Measurements from ENCODE around the gene WDPCP.
"Not testable (repeated sequence)": the region's sequence is repeated elsewhere in the genome, so short reads cannot be mapped to it uniquely, and the experiment has no call there.

Gene WDPCP

GRCh38 chr2:63537306-63537705, 51.0 kb downstream of the WDPCP start:
- DNase-seq: no peak

GRCh38 chr2:63530704-63531279, 57.5 kb downstream of the WDPCP start:
- no peak for DNase-seq

- DNase-seq: no peak
Observed at GRCh38 chr2:63525905-63526304, 62.4 kb downstream of the WDPCP start.

GRCh38 chr2:63522950-63523349, 65.3 kb downstream of the WDPCP start:
- DNase-seq: no peak

GRCh38 chr2:63520793-63521192, 67.5 kb downstream of the WDPCP start:
- DNase-seq: no peak

- DNase-seq: no peak
Observed at GRCh38 chr2:63514781-63515180, 73.5 kb downstream of the WDPCP start.

GRCh38 chr2:63514237-63514716, 74.0 kb downstream of the WDPCP start:
- DNase-seq: no peak

GRCh38 chr2:63506320-63506719, 82.0 kb downstream of the WDPCP start:
- no peak for DNase-seq

GRCh38 chr2:63503818-63504217, 84.5 kb downstream of the WDPCP start:
- DNase-seq: no peak

- DNase-seq: no peak
Observed at GRCh38 chr2:63500398-63500797, 87.9 kb downstream of the WDPCP start.

GRCh38 chr2:63497576-63497975, 90.7 kb downstream of the WDPCP start:
- no peak for DNase-seq

- DNase-seq: no peak
Observed at GRCh38 chr2:63494968-63495367, 93.3 kb downstream of the WDPCP start.

GRCh38 chr2:63494100-63494499, 94.2 kb downstream of the WDPCP start:
- DNase-seq: no peak

- DNase-seq: no peak
Observed at GRCh38 chr2:63488118-63488713, 100.1 kb downstream of the WDPCP start.

- DNase-seq: no peak
Observed at GRCh38 chr2:63486861-63487290, 101.4 kb downstream of the WDPCP start.

GRCh38 chr2:63484901-63485300, 103.4 kb downstream of the WDPCP start:
- no peak for DNase-seq

- DNase-seq: no peak
Observed at GRCh38 chr2:63484481-63484880, 103.8 kb downstream of the WDPCP start.

GRCh38 chr2:63477686-63478085, 110.6 kb downstream of the WDPCP start:
- no peak for DNase-seq

GRCh38 chr2:63469313-63469712, 119.0 kb downstream of the WDPCP start:
- not testable (repeated sequence) for DNase-seq

GRCh38 chr2:63465633-63466032, 122.6 kb downstream of the WDPCP start:
- no peak for DNase-seq

- no peak for DNase-seq
Observed at GRCh38 chr2:63463142-63463541, 125.1 kb downstream of the WDPCP start.

GRCh38 chr2:63446658-63447057, 141.6 kb downstream of the WDPCP start:
- DNase-seq: no peak

- no peak for DNase-seq
Observed at GRCh38 chr2:63444565-63445288, 143.6 kb downstream of the WDPCP start.

- DNase-seq: no peak
Observed at GRCh38 chr2:63440612-63441011, 147.7 kb downstream of the WDPCP start.
